ENCODE data around the gene IQGAP1.

- TF ChIP-seq CTCF (IDR thresholded peaks at IDR 0.05) (no peak), POLR2A (IDR thresholded peaks at IDR 0.05) (no peak)
These were observed 29.7 kb upstream of the IQGAP1 start for GRCh38 chr15:90358124-90359033.
